HL-60/S4 treated with retinoic acid at 250 ng/mL for 4 days and 3 days (cell line): ENCODE results near the gene DNAI7.

ENCODE experiments used
- in situ Hi-C: fragments of 300-500 bp; cut with MboI; formaldehyde crosslinking; loops from 2 replicates; pipeline ENCODE4 v1.7.0; 2022; ENCODE audit warnings: low sequenced_read_pairs

The DNAI7 gene

DNA sequence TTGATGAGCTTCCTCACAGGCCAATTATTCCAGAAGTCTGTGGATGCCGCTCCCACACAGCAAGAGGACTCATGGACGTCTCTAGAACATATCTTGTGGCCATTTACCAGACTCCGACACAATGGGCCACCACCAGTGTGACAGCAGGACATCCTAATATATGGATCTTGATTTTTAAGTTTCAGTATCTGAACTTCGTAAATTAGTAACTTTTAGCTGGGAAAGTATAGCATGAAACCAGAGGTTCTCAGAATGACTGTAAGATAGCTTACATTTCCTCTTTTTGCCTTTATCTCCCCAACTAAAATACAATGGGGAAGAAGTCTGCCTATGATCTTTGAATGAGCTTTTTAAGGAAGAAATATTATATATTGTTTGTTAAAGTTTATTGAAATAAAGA lies 87.0 kb downstream of the DNAI7 start:
- in situ Hi-C loops = no loop called here

DNA sequence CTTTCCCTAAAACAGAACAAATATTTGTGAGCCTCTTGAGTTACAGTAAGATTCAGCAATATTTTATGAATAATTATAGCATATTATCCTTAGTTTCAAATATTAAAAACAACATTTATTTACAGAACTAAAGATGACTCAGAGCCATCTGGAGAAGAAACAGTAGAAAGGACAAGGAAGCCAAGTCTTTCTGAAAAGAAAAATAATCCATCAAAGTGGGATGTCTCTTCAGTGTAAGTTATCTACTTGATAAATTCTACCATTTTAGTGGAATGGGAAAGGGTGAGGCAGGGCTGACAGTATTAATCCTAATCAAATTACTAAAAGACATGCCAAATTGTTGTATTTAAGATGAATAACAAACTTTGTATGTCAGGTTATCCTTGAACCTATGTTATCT lies 88.1 kb downstream of the DNAI7 start:
- in situ Hi-C loops = no loop called here

DNA sequence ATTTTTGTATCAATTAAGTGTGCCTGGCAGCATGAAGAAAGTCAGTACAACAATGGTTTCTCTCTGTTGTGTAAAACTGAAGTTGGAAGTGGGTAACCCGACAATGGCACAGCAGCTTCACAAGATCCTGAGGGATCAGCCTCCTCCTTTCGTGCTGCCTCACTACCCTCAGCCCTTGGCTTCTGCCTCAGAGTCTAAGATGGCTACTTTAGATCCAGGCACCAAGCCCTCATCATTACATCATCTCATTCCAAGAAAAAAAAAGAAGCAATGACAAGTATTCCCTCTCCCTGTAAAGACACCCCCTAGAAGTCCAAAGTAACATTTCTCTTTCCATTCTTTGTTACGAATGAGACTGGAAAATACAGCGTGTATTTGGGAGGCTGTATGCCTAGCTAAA lies 92.6 kb downstream of the DNAI7 start:
- in situ Hi-C loops = no loop called here

DNA sequence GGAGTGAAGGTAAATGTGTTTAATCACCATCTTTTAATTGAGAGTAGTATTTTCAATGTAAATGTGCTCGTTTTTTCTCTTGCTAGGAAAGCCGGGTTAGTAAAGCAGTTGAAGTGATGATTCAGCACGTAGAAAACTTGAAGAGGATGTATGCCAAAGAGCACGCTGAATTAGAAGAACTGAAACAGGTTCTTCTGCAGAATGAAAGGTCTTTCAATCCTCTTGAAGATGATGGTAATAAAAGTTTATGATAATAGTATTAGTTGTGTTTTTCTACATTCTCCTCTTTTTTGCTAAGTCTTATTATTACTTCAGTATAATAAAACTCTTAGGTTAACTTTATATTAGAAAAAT lies 93.9 kb downstream of the DNAI7 start:
- in situ Hi-C loops = no loop called here

DNA sequence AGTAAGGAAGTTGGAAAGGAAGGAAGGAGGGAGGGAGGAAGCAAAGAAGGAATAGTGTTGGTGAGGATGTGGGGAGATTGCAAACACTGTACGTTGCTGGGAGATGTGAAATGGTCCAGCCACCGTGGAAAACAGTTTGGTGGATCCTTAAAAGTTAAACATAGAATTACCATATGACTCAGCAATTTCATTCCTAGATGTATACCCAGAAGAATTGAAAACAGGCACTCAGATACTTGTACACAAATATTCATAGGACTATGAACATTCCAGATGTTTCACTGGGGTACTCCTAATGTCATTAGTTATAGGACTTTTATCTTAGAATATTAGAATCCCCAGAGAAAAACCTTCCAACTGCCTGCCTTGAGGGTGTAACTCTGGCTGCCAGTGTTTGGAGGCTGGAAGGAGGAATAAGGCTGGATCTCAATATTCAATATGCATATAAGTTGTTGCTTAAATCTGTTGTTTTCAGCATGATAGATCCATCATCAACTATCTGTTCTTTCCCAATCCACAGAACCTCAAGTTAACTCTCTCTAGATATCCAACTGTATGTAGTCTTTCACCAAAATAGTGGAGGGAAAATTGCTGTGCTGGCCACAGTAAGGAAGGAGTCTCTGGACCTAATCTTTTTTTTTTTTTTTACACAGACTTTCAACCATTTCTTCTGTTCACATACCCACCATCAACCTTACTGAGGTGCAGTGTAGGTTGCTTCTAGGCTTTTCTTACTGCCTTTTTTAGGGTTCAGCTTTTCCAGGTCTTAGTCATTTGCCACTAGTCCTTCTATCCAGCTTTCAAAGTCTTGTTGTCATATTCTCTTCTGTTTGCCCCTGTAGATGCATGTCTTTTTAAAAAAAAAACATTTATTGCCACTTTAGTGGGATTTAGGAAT lies 94.5 kb downstream of the DNAI7 start:
- in situ Hi-C loops = no loop called here

DNA sequence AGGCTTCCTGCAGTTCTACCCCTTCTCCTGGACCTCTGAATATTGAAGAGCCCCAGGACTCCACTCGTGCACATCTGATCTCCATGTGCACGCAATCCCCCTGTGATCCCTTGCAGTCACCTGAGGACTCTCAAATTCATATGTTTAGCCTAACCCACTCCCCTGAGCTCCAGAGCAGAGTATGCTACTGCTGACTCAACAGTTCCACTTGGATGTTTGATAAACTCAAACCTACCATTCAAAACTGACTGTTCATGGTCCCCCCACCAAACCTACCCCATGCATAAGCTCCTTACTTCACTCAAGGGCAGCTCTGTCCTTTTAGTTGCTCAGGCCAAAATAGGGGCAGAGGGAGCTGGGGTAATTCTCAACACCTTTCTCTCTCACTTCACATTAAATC lies 96.0 kb downstream of the DNAI7 start:
- in situ Hi-C loops = no loop called here

DNA sequence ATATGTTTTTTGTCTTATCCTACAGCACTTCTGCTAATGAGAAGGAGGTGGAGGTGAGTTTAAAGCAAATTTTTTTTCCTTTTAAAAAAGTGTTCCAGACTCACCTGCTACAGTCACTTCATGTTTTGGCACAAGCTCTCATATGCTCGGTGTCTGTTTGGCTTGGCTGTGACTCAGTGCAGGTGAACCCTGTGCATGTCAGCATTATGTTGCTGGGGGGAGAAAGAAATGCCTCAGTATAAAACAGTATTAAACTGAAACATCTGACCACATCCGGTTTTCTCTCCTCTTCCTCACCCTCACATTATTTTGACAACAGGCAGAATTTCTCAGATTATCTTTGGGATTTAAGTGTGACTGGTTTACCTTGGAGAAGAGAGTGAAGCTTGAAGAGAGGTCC lies 105.2 kb downstream of the DNAI7 start:
- in situ Hi-C loops = no loop called here

DNA sequence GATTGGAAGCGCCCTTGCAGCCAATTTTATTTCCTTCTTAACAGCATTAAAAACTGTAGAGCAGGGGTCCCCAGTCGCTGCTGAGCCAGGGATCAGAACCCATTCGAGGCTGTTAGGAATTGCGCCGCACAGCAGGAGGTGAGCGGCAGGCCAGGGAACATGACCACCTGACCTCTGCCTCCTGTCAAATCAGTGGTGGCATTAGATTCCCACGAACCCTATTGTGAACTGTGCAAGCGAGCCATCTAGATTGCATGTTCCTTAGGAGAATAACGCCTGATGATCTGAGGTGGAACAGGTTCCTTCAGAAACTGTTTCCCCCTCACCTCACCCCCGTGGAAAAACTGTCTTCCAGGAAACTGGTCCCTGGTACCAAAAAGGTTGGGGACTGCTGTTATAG lies 107.4 kb downstream of the DNAI7 start:
- in situ Hi-C loops = no loop called here

DNA sequence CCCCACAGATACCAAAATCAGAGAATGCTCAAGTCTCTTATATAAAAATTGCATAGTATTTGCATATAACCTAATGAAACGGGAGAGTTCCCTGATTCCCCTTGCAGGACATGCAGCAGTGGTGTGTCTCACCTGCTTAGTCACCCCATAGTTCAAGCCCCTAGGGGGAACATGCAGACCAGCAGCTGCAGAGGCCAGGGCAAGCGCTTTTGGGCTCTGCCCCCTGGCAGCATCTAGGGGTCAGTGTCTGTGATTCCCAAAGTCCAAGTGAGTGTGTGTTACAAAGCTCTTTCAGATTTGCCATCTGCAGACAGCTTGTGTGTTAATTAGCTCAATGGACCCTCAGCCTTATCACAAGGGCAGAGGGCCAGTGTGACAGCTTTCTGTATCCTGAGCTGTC lies 110.1 kb downstream of the DNAI7 start:
- in situ Hi-C loops = no loop called here

DNA sequence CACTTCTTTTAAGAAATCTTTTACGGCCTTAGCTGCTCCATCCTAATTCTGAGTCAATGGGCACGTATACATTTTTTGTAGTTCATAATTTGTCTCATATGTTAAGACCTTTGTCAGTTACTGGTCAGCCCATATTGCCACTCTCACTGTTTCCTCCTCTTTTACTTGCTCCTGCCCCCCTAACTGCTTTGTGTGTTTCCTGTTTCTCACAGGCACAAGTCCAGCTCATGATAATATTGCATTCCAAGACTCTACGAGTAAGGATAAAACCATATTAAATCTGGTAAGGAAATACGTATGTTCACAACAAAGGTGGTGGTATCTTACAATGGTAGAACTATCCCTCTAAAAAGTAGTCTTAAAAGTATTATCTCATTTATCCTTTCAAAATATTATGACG lies 111.7 kb downstream of the DNAI7 start:
- in situ Hi-C loops = no loop called here

DNA sequence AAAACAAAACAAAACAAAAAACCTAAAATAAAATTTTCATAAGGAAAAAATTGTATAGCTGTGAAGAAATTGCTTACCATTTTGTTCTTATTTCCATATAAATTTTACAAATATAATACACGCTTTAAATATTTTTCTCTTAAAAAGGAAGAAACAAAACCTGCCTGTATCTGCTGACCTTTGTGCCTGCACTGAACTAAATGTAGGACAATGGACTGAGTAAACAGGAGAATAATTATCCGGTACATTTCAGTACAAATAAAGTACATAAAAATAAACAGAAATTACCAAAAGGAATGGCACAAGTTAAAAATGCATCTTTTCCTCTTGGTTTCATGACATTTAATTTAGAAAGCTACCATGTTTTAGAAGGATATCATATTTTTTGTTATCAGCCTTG lies 112.3 kb downstream of the DNAI7 start:
- in situ Hi-C loops = no loop called here

DNA sequence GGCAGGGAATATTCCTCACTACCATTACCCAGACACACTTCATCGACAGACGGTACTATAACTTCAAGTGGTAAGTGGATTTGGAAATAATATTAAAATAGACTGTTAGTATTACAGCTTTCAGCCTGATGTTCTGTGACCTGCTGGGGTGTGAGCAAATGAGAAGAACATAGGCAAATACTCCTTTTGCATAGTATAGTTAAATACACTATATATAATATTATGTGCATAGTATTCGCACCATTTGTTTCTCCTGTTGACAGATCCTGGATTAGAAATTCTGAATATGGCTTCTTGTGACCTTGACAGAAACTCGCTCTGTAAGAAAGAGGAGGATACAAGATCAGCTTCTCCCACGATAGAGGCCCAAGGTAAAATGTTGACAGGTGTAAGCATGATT lies 115.6 kb downstream of the DNAI7 start:
- in situ Hi-C loops = no loop called here

DNA sequence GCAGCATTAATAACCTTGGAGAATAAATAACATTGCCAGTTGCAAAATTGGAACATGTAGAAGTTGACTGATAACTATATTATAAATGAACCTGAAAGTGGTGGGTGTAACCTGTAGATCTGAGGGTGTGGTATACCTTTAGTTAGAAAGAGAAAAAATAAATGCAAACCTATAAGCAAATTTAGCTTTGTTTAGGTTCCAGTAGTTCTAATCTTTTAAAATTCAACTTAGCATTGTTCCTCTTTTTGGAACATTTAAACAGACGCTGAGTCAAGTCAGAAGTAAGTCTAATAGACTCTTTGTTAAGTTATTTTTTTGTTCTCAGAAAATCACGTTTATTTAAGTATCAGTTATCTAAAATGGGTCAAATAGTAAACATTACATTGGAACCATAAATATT lies 120.0 kb downstream of the DNAI7 start:
- in situ Hi-C loops = no loop called here

DNA sequence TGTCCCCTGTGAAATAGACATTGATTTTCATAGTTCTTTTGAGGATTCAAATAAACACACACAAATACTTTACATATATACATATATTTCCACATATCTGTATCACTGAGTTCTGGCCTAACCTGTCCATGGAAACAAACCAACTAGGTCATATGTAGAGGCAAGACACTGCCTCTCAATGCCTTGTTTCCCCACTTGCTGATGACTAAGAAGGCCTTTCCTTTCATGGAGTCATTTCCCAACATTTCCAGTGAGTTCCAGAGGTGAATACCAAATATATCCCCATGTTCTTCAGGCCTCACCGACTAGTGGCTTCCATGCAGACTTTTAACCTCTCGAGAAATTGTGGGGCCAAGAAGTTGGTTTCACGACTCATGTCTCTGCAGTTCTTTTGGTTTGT lies 120.8 kb downstream of the DNAI7 start:
- in situ Hi-C loops = no loop called here

DNA sequence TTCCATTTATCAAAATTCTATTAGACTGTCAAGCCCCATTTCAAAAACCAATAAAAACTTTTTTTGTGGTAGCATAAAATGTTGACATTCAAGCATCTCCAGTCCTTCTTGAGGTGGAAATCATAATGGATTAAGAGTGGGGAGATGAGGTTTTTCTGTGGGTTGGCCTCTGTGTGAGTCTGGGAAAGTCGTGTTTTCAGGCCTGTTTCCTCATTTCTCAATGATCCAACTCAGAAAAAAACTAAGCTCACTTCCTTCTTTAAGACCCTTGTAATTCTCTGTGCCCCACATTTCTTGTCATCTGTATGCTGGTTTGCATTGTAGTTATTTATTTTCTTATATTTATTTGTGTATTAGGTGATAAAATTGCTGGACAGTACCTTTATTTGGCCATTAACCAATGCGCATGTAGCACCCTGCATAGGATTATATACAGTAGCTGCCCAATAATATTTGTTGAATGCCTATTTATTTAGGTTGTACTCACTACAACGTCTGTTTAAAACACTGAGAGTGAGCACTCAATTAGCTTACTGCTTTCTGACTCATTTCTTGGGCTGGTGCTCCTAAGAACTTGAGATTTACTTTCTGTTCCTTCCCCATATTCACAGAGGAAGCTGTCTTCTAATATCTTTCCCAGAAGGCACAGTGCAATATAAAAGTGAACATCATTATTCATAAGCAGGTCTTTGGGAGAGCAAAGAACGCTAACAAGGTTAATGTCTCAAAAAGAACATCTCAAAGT lies 121.9 kb downstream of the DNAI7 start:
- in situ Hi-C loops = no loop called here

DNA sequence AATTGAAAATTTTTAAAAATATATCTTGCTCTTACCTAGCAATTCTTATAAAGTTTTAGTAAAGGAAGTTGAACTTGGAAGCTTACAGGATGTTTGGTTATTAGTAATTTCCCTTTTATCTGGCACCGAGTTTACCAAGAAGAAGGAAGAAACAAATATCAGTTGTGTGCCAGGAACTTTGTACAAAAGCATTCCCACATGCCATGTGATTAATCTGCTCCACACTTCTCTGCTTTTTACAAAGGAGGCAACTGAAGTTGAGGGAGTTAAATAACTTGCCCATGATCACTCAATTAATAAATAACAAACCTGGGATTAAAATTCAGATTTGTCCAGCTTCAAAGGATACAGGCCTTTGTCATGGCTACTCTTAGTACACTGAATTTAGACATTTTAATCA lies 123.6 kb downstream of the DNAI7 start:
- in situ Hi-C loops = no loop called here

DNA sequence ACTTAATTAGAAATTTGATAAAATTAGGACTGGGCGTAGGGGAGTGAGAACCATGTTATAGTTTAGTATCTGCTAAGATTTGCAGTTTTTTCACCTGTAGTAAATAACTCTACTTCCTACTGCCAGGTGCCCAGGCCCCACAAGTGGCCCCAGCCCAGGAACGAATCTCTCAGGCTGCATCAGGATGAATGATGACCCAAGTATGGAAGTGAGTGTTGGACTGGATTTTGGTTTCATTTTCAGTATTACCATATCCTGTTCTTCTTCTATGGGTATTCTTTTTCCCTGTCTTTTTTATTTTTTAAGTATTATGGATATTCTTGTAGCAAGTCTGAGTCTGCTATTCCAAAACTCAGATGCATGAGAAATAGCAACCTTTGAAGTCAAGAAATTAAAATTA lies 125.7 kb downstream of the DNAI7 start:
- in situ Hi-C loops = no loop called here

DNA sequence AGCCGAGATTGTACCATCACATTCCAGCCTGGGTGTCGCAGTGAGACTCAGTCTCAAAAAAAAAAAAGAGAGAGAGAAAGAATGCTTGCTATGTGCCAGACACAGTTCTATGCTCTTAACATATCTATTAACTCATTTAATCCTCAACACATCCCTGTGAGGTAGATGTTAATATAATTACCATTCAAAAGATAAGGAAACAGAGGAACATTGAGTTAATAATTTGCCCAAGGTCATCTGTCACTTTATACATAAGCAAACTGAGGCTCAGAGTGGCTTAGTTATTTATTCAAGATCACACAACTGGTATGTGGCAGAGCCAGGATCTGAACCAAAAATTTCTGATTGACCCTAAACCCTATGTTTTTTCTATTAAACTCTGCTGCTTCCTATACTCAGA lies 129.9 kb downstream of the DNAI7 start:
- in situ Hi-C loops = no loop called here

DNA sequence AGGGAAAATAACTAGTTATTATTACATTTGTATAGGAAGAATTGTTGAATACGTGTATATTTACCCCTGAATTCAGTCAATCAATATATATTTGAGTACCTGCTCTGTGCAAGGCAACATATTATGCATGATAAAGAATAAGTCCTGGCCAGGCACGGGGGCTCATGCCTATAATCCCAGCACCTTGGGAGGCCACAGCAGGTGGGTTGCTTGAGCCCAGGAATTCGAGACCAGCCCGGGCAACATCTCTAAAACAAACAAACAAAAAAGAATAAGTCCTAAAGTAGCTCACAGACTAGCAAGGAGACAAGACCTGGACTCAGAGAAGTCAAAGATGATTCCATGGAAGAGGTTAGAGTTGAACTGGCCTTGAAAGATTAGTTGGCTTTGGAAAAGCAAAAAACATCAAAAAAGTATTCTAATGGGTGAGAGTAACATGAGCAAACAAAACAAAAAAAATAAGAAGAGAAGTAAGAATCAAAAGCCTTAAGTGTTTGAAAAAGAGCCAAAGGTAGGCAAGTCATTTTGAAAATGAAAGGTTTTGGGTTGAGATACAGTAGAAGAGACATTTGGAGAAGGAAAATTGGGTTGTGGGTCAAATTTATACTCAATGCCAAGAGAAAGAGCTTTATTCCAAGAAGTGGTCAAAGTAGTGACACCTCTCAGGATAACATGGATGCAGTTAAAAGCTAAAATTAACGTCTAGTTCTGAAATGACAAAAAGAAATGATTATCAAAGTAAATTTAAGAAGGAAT lies 130.9 kb downstream of the DNAI7 start:
- in situ Hi-C loops = no loop called here

DNA sequence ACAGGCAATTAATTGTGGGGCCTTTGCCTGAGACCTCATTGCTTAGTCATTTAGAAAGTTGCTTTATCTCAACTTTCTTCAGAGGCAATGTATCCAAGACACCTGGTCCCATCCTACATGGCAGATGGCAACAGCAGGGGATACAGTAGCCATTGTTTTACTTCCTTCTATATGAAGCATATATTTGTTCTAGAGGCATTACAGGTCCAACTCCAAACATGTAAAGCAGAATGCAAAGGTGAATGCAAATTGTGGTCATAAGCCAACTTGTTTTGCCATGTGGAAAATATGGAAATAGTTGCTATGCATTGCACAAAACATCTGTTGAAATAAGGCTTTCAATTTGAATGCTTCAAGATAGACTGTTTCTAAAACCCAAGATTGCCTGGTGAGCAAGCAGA lies 136.3 kb downstream of the DNAI7 start:
- in situ Hi-C loops = no loop called here
